Fibroblast of skin of back (primary cell): ENCODE measurements around the gene CCKAR.

Source experiments
- DNase-seq: peaks from one replicate; pipeline ENCODE4 v3.0.0-alpha.2; 2013

The CCKAR gene

DNA sequence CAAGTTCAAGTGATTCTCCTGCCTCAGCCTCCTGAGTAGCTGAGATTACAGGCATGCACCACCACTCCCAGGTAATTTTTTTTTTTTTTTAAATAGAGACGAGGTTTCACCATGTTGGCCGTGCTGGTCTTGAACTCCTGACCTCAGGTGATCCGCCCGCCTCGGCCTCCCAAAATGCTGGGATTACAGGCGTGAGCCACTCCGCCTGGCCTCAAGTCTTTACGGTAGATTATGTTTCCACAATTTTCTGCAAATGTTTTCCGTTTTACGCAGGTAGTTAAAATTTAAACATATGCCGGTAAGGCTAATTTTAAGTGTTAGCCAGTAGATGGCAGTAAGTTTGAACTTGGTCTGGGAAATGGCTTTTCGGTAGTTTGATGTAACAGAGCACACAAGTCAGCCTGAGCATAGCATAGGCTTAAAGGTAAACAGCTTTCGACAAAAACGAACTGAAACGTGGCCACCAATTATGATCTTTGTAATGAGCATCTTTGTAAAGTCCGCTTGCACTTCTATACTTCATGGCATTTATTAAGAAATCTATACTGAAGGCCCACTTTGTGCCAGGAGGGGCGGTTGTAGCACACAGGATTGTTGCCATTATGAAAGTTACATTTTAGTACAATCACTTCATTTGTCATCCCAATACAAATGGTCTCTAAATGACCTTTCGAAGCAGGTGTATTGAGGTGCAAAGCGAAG is 31.1 kb downstream of the CCKAR start:
- peak; percentile 61 for DNase-seq

DNA sequence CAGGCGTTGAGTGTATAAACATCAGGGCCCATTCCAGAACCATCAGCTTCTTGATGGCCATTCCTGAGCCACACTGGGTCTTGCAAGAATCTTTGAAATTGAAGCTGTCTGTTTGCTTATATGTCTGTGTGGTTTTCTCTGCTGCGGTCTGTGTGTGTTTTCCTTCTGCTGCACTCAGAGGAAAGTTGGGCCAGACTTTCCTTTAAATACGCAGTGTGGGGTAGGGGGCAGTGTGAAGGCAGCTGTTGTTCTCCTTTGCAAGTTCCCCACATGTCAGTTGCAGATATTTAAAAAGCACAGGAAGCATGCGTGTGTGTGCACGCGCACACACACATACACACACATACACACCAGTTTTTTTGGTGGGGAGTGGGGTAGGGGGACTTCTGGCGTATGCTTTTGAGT is 32.1 kb downstream of the CCKAR start:
- peak; percentile 67 for DNase-seq

DNA sequence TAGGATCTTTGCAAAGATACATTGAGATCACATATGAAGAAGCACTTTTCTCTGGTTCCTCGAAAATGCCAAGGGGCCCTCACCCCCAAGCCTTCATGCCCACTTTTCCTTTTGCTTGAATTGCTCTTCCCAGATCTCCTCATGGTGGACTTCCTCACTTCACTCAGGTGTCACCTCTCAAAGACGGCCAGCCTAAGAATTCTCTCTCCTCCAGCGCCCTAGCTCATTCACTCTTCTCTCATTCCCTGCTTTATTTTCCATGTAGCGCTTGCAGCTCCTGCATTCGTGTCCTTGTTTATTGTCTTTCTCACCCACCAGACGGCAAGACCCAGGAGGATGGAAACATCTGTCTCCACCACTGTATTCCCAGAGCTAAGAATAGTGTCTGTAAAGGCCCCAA is 32.9 kb downstream of the CCKAR start:
- DNase-seq = no peak

DNA sequence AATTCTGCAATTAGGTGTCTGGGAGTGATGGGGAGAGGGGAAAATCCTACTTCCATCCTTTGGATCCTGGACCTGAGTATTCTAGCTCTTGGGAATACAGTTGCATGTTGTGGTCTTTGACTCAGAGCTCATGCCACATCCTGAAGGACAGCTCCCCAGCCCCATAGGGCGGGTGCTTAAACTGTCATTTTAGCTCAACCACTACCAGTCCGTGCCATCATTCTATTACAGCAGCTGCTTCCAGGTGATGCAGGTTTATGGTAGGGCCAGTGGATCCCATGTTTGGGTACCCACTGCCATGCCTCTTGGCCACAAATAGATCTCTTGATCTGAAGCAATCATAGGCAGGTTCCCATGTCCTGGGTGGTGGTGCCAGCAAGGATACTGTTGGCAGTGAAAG is 34.7 kb downstream of the CCKAR start:
- DNase-seq = peak; percentile 5

DNA sequence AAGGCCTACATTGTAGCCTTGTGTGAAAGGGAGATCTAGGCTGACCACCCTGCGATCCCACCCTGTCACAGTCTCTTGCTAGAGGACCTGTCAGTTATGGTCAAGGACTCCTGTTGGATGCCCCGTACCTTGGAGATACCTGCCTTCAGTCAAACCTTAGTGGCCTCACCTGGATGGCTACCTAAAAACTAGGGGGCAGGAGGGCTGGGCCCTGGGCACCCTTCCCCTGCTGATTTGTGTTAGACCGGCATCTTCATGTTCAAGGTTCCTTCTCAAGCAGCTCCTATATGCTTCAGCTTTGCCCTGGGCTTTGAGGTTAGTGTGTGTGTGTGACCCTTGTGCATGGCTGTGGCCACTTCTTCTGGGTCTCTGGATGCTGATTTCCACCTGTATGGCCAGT is 35.3 kb downstream of the CCKAR start:
- DNase-seq = no peak

DNA sequence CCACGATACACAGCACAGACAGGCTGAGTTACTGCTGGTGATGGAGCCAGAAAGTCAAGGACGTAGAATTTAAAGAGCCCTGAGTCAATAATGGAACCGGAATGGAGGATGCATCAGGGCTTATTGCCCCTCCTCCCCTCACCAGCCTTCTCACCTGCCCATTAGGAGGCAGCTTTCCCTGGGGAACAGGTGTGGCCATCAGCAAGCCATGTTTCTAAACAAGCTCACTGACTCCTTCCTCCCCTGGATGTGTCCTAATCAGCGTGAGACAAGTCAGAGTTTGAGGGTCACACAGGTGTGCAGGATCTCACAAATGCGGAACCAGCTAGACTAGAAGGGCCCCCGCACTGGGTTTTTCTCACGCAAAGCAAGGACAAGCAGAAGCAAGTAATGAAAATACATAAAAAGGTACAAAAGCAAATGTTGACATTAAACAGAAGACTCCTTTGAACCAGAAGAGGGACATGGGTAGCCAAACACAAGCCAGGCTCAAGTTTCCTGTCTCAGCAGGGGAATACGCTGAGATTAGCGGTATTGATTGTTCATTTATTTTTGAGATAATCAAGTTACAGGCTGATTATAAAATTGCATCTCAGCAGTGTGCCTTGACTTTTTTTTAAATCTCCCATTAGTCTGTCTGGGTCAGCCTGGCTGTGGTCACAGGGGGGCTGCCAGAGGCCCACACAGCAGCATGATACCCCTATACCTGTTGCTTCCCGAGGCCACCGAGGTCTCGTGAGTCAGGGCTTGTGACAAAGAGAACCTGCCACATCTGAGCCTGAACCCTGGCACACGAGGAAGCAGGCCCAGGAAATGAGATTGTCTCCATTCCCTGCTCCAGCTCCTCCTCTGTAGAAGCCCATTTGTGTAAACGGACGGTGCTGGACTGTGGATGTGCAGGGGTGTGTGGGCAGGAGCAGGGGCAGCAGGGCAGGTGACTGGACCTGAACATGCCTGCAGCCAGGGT is 37.4 kb downstream of the CCKAR start:
- no peak for DNase-seq

DNA sequence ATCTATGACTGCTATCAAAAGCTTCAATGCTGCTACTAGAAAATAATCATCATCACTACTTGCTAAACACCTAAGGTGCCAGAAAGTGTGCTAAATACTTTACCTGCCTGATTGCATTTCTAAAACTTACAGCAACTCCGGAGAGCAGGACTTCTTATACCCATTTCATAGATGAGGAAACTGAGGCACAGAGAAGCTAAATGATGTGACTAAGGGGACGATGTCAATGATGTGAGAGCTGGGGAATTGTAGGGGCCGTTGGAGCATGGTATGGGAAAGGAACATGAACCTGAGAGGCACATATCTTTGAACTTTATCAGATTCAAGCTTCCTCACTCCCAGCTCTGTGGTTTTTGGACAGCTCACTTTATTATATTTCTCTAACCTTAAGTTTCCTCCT is 38.7 kb downstream of the CCKAR start:
- DNase-seq = no peak

DNA sequence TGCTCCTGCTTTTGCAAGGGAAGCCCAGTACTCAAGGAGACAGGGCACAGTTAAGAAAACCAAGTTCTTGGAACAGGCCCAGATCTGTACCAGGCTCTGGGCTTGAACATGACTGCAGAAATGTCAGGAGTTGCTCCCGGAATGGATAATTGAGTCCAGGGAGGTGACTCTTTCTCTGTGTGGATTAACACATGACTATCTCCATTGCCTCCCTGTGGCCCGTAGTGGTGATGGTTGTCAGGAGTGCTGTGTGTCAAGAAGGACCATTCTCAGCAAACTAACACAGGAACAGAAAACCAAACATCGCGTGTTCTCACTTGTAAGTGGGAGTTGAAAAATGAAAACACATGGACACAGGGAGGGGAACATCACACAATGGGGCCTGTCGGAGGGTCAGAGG is 39.9 kb downstream of the CCKAR start:
- DNase-seq = no peak

DNA sequence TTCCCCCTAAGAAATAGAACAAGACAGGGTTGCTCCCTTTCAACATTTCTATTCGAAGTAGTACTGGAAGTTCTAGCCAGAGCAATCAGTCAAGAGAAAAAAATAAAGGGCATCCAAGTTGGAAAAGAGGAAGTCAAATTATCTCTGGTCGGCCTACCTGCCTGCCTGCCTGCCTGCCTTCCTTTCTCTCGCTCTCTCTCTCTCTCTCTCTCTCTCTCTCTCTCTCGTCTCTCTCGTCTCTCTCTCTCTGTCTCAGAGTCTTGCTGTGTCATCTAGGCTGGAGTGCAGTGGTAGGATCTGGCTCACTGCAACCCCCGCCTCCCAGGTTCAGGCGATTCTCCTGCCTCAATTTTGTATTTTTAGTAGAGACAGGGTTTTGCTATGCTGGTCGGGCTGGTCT is 42.9 kb downstream of the CCKAR start:
- no peak for DNase-seq

DNA sequence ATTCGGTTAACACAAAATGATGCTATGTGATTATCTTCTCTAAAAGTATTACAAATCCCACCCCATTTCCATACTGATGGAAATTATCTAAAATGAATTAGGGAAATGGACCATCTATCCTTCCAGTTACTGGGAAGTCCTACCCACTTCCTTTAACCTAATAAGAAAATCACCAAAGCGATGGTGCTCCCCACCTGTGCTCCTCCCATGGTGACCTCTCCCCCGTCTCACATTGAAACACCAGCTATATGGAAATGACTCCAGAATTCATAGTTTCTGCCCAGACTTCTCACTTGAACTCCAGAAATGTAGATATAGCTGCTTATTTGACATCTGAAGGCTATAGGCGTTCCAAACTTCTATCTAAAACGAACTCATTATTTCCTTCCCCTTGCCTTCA is 48.5 kb downstream of the CCKAR start:
- no peak for DNase-seq

DNA sequence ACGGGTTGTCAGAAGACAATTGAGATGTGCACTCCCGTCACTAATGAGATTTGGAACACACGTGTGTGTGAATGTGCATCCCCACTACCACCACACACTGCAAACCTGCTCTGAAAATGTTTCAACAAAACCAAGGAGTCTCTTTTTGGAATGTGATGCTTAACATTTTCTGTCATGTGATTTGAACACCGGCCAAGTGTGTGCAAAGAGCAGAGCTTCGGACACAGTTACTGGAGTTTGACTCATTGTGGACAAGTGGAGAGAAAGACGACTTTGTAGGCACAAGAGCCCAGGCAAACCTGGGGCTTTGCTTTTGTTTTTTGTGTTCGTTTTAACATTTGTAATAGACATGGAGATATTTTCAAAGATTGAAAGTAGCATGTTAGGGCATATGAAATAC is 49.2 kb downstream of the CCKAR start:
- peak; percentile 25 for DNase-seq

DNA sequence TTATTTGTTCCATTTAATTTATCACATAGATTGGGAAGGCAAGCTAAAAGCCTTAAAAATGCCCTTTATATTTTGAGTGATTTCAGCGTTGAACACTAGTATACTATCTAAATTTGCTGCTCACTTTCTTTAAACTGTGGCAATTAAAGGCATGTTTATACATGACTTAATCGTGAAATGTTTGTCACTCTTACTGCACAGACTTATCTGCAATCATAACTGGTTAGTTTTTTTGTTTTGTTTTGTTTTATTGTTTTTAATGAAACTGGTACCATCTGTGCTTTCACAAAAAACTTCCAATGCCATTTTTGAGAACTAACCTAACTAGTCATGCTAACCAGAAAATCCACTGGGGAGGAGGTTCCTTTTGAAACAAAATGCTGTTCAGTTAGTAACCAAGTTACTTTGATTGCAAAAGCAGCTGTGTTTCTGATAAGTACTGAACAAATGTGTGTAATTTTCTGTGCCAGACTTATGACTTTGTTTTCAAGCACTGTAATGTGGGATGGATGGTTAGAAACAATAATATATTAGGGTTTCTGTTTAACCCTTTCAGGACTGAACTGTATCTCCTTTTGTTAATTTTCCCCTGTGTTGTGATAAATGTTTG is 56.1 kb downstream of the CCKAR start:
- DNase-seq = no peak

DNA sequence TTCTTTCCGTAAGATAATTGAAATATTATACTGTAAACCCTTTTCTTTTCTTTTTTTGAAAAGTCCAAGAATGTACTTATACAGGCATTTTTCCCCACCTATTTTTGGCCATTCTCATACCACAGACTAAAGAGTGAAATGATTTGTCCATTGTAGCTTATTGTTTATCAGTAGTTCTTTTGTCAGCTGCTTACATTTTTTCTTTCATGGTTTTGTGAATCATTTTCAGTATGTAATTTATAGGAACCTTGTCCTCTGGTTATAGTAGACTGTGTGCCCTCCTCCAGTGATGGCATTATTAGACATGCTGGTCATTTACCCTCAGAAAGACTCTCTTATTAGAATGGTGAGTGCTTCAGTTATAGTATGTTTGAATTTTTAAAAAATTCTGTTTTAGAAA is 56.7 kb downstream of the CCKAR start:
- no peak for DNase-seq

DNA sequence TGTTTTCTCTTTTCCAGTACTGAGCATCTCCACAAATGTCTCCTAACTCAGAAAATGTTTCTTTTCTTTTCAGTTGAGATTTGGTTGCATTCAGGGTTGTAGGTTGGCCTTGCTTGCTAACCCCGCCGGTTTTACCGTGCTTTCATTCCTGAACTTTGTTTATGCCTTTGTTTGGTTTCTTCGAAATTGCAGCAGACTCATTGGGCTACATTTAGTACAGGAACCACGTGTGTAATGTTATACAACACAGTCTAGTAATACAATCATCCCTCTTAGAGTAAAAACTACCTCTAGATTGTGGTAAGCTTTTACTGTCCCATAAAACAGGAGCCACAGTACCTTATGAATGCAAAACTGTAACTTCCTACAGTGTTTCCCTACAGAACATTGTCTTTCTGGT is 57.9 kb downstream of the CCKAR start:
- no peak for DNase-seq

DNA sequence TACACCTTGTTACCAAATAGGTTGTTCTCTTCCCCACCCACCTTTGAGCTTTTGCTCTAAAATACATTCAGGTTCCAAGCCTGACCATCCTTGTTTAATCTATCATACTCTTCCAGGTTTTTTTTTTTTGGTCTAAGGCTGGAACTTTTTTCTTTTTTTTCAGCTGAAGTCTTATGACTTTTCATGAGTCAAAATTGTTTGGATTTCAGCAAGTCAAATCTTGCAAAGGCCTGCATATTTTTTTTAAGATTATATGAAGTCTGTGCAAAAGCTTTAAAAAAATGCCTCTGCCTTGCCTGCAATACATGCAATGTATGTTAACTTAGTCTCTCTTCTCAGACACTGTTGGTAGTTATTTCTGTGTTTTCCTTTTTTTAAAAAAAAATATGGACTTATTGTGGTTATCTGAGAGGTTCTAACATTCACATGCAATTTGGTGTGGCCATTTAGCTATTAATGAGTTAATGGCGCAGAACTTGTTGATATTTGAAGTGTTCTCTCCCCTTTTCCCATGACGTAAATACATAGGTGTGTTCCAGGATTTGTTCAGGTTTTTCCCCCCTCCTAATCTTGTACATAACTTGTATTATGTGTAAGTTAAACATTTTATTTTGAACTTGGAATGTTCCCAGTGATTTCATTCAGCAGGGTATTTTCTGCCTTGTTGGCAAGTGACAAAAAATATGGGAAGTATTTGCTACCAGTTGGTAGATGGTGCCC is 58.7 kb downstream of the CCKAR start:
- DNase-seq = no peak
